GM23338 (cell line): ENCODE measurements around the gene RAB33B. TPM values are rescaled to one million over a fixed set of nuclear protein-coding genes. Genes with fewer than 3 reads are reported as not detected.

Experiments
- ATAC-seq: fragments of 200-7000 bp; cut with Tn5 transposase; 3 replicates; pipeline ENCODE4 v1.9.1; 2020
- DNase-seq: peaks from one replicate; pipeline ENCODE4 v3.0.0-alpha.2; 2015; ENCODE audit warnings: low spot score
- H2AFZ ChIP-seq: fragments of 200-600 bp; sonication (generic); 2 replicates; pipeline ENCODE4 v1.8.0; 2016; ENCODE audit warnings: antibody characterized with exemption, mild to moderate bottlenecking, moderate library complexity
- H3F3A ChIP-seq: fragments of 200-600 bp; sonication (generic); replicated peaks from 2 replicates; pipeline ENCODE4 v1.8.0; 2017; ENCODE audit warnings: antibody characterized with exemption, mixed run types, low read depth
- H3K27ac ChIP-seq: fragments of 200-600 bp; sonication (generic); 2 replicates; pipeline ENCODE4 v1.6.1; 2016; ENCODE audit warnings: low read depth
- H3K27me3 ChIP-seq: fragments of 200-600 bp; sonication (generic); 2 replicates; pipeline ENCODE4 v1.8.0; 2016; ENCODE audit warnings: mild to moderate bottlenecking, mixed run types, moderate library complexity; ENCODE audit not compliant: insufficient read depth
- H3K36me3 ChIP-seq: fragments of 200-600 bp; sonication (generic); 2 replicates; pipeline ENCODE4 v1.8.0; 2016; ENCODE audit warnings: mild to moderate bottlenecking; ENCODE audit not compliant: insufficient read depth
- H3K4me1 ChIP-seq: fragments of 200-600 bp; sonication (generic); 2 replicates; pipeline ENCODE4 v1.8.0; 2016; ENCODE audit warnings: mild to moderate bottlenecking, moderate library complexity; ENCODE audit not compliant: insufficient read depth
- H3K4me2 ChIP-seq: fragments of 200-600 bp; sonication (generic); 2 replicates; pipeline ENCODE4 v1.7.1; 2017; ENCODE audit warnings: mixed run types
- H3K4me3 ChIP-seq: fragments of 200-600 bp; sonication (generic); 2 replicates; pipeline ENCODE4 v1.6.1; 2016; ENCODE audit warnings: mixed run types
- H3K79me2 ChIP-seq: fragments of 200-600 bp; sonication (generic); replicated peaks from 2 replicates; pipeline ENCODE4 v1.8.0; 2017; ENCODE audit warnings: mild to moderate bottlenecking; ENCODE audit not compliant: insufficient read depth
- H3K9me2 ChIP-seq: fragments of 200-600 bp; sonication (generic); 2 replicates; pipeline ENCODE4 v1.8.0; 2017; ENCODE audit not compliant: insufficient read depth
- H4K20me1 ChIP-seq: fragments of 200-600 bp; sonication (generic); replicated peaks from 2 replicates; pipeline ENCODE4 v1.8.0; 2017; ENCODE audit warnings: mild to moderate bottlenecking; ENCODE audit not compliant: insufficient read depth
- H3K27ac Mint-ChIP-seq: 2 replicates; pipeline ENCODE4 v1.8.0; 2020; ENCODE audit warnings: inconsistent platforms, mild to moderate bottlenecking, moderate library complexity, mixed read lengths
- H3K27me3 Mint-ChIP-seq: 3 replicates; pipeline ENCODE4 v1.8.0; 2022; ENCODE audit warnings: low read depth, mild to moderate bottlenecking, moderate library complexity, mixed read lengths, inconsistent platforms; ENCODE audit not compliant: insufficient read depth, poor library complexity
- H3K36me3 Mint-ChIP-seq: 3 replicates; pipeline ENCODE4 v1.8.0; 2021; ENCODE audit warnings: low read depth, mild to moderate bottlenecking, inconsistent platforms, moderate library complexity, mixed read lengths
- H3K4me1 Mint-ChIP-seq: 3 replicates; pipeline ENCODE4 v1.8.0; 2020; ENCODE audit warnings: mild to moderate bottlenecking, inconsistent platforms, mixed read lengths
- H3K4me3 Mint-ChIP-seq: 3 replicates; pipeline ENCODE4 v1.8.0; 2021; ENCODE audit warnings: moderate library complexity, mild to moderate bottlenecking, inconsistent platforms, mixed read lengths
- H3K9me3 Mint-ChIP-seq: 3 replicates; pipeline ENCODE4 v1.8.0; 2020; ENCODE audit warnings: moderate library complexity, mild to moderate bottlenecking, inconsistent platforms, mixed read lengths
- CREB1 ChIP-seq: fragments of 250-450 bp; sonication (Bioruptor Pico); IDR thresholded peaks from 2 replicates; pipeline ENCODE4 v1.5.0; 2020; ENCODE audit warnings: low read depth, mild to moderate bottlenecking, moderate library complexity
- JUNB ChIP-seq: IDR thresholded peaks from one replicate; pipeline ENCODE4 v1.6.1; 2016; ENCODE audit warnings: antibody characterized with exemption; ENCODE audit not compliant: unreplicated experiment
- ZNF331 ChIP-seq: fragments of 250-450 bp; sonication (Bioruptor Pico); IDR thresholded peaks from 2 replicates; pipeline ENCODE4 v1.5.0; 2020; ENCODE audit warnings: low read depth, mild to moderate bottlenecking, moderate library complexity
- polyA plus RNA-seq: library from polyadenylated mRNA; unstranded; fragments of >200 nt; fragmentation: Nextera tagmentation; extraction: Ambion mirVana; gene quantifications from 2 replicates; pipeline ENCODE4 v1.2.1, GENCODE V29; 2016
- total RNA-seq: library from RNA; depleted of rRNA; stranded (reverse); fragments of >200 nt; shearing (Covaris generic); gene quantifications from 2 replicates; pipeline ENCODE4 v1.2.3, GENCODE V29; 2014
- TF ChIP-seq, protein P1 (sequence below): fragments of 250-450 bp; sonication (Bioruptor Pico); IDR thresholded peaks from 2 replicates; pipeline ENCODE4 v1.5.0; 2020; ENCODE audit warnings: mild to moderate bottlenecking, moderate library complexity
- TF ChIP-seq, protein P2 (sequence below): IDR thresholded peaks from 2 replicates; pipeline ENCODE4 v1.6.1; 2016; ENCODE audit warnings: antibody characterized with exemption
- TF ChIP-seq, protein P3 (sequence below), 2 experiments: fragments of 200-600 bp in 1 of 2; sonication (generic) in 1 of 2; conservative IDR thresholded peaks; 2 replicates each; pipeline versions ENCODE4 v1.5.1 to v1.6.1; 2016 to 2017; ENCODE audit warnings: antibody characterized with exemption in 2 of 2, low read depth in 2 of 2, mild to moderate bottlenecking in 2 of 2, moderate library complexity in 1 of 2

Gene RAB33B
- total and polyA plus RNA-seq, 2 experiments from 2014 or later = 9.9 to 17.5 TPM

DNA sequence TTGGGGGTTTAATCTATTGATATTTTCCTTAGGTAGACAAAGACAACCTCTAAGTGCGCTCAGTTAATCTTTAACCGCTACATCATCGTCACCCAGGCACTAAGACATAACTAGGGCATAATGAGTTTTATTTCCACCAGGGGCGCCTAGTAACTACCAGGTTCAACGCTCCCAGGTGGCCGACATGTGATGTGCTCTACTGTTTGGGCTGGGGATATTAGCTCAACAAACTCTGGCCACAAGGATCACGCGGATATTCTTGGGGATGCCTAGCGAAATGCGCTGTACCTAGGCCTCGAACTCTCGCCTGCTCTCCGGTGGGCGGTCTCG is 915 bp upstream of the RAB33B start:
- Histone ChIP-seq H3K27me3 (no peaks in the 10 kb centered on the region), H2AFZ (peak overlapping the region; percentile 12), H3K36me3 (no peaks in the 10 kb centered on the region), H3K4me1 (peaks cover 41% of the 10 kb centered on the region), H3K4me2 (peak overlapping the region; percentile 81), H3K79me2 (peaks cover 50% of the 10 kb centered on the region), H3F3A (peaks cover 7% of the 10 kb centered on the region), H3K9me2 (no peaks in the 10 kb centered on the region), H3K27ac (peak overlapping the region; percentile 97), H4K20me1 (peaks cover 8% of the 10 kb centered on the region; the same call in 1 of the 2 replicates), H3K4me3 (peak overlapping the region; percentile 95)
- peak overlapping the region; percentile 98 for H3K27ac Mint-ChIP-seq
- peak; percentile 46 for ATAC-seq
- H3K36me3 Mint-ChIP-seq = peaks cover 18% of the 10 kb centered on the region
- peaks cover 40% of the 10 kb centered on the region for H3K4me1 Mint-ChIP-seq
- TF ChIP-seq JUNB (no peak), ZNF331 (no peak), CREB1 (CRISPR knock-in tag) (no peak)
- TF ChIP-seq, protein P1, sequence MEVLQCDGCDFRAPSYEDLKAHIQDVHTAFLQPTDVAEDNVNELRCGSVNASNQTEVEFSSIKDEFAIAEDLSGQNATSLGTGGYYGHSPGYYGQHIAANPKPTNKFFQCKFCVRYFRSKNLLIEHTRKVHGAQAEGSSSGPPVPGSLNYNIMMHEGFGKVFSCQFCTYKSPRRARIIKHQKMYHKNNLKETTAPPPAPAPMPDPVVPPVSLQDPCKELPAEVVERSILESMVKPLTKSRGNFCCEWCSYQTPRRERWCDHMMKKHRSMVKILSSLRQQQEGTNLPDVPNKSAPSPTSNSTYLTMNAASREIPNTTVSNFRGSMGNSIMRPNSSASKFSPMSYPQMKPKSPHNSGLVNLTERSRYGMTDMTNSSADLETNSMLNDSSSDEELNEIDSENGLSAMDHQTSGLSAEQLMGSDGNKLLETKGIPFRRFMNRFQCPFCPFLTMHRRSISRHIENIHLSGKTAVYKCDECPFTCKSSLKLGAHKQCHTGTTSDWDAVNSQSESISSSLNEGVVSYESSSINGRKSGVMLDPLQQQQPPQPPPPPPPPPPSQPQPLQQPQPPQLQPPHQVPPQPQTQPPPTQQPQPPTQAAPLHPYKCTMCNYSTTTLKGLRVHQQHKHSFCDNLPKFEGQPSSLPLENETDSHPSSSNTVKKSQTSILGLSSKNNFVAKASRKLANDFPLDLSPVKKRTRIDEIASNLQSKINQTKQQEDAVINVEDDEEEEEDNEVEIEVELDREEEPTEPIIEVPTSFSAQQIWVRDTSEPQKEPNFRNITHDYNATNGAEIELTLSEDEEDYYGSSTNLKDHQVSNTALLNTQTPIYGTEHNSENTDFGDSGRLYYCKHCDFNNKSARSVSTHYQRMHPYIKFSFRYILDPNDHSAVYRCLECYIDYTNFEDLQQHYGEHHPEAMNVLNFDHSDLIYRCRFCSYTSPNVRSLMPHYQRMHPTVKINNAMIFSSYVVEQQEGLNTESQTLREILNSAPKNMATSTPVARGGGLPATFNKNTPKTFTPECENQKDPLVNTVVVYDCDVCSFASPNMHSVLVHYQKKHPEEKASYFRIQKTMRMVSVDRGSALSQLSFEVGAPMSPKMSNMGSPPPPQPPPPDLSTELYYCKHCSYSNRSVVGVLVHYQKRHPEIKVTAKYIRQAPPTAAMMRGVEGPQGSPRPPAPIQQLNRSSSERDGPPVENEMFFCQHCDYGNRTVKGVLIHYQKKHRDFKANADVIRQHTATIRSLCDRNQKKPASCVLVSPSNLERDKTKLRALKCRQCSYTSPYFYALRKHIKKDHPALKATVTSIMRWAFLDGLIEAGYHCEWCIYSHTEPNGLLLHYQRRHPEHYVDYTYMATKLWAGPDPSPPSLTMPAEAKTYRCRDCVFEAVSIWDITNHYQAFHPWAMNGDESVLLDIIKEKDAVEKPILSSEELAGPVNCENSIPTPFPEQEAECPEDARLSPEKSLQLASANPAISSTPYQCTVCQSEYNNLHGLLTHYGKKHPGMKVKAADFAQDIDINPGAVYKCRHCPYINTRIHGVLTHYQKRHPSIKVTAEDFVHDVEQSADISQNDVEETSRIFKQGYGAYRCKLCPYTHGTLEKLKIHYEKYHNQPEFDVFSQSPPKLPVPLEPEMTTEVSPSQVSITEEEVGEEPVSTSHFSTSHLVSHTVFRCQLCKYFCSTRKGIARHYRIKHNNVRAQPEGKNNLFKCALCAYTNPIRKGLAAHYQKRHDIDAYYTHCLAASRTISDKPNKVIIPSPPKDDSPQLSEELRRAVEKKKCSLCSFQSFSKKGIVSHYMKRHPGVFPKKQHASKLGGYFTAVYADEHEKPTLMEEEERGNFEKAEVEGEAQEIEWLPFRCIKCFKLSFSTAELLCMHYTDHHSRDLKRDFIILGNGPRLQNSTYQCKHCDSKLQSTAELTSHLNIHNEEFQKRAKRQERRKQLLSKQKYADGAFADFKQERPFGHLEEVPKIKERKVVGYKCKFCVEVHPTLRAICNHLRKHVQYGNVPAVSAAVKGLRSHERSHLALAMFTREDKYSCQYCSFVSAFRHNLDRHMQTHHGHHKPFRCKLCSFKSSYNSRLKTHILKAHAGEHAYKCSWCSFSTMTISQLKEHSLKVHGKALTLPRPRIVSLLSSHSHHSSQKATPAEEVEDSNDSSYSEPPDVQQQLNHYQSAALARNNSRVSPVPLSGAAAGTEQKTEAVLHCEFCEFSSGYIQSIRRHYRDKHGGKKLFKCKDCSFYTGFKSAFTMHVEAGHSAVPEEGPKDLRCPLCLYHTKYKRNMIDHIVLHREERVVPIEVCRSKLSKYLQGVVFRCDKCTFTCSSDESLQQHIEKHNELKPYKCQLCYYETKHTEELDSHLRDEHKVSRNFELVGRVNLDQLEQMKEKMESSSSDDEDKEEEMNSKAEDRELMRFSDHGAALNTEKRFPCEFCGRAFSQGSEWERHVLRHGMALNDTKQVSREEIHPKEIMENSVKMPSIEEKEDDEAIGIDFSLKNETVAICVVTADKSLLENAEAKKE (CRISPR knock-in tag) = no peak
- TF ChIP-seq, protein P2, sequence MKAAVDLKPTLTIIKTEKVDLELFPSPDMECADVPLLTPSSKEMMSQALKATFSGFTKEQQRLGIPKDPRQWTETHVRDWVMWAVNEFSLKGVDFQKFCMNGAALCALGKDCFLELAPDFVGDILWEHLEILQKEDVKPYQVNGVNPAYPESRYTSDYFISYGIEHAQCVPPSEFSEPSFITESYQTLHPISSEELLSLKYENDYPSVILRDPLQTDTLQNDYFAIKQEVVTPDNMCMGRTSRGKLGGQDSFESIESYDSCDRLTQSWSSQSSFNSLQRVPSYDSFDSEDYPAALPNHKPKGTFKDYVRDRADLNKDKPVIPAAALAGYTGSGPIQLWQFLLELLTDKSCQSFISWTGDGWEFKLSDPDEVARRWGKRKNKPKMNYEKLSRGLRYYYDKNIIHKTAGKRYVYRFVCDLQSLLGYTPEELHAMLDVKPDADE = no peak
- TF ChIP-seq, protein P3, sequence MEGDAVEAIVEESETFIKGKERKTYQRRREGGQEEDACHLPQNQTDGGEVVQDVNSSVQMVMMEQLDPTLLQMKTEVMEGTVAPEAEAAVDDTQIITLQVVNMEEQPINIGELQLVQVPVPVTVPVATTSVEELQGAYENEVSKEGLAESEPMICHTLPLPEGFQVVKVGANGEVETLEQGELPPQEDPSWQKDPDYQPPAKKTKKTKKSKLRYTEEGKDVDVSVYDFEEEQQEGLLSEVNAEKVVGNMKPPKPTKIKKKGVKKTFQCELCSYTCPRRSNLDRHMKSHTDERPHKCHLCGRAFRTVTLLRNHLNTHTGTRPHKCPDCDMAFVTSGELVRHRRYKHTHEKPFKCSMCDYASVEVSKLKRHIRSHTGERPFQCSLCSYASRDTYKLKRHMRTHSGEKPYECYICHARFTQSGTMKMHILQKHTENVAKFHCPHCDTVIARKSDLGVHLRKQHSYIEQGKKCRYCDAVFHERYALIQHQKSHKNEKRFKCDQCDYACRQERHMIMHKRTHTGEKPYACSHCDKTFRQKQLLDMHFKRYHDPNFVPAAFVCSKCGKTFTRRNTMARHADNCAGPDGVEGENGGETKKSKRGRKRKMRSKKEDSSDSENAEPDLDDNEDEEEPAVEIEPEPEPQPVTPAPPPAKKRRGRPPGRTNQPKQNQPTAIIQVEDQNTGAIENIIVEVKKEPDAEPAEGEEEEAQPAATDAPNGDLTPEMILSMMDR (conservative IDR thresholded peaks at IDR 0.05; ENCODE audit: low read depth in 2 of 2) = peak; percentile 28 to 58; a peak in 3 of 4 replicates
- DNase-seq = peak; percentile 83
- H3K4me3 Mint-ChIP-seq = peak overlapping the region; percentile 96
- H3K9me3 Mint-ChIP-seq = no peaks in the 10 kb centered on the region
- peaks cover 10% of the 10 kb centered on the region for H3K27me3 Mint-ChIP-seq
